ENCODE results near the gene LHFPL2.
"Not testable (repeated sequence)": the region's sequence is repeated elsewhere in the genome, so short reads cannot be mapped to it uniquely, and the experiment has no call there.

- not testable (repeated sequence) for TF ChIP-seq CTCF (IDR thresholded peaks at IDR 0.05 in 2 of 3, conservative IDR thresholded peaks at IDR 0.05 in 1 of 3; ENCODE audit: borderline replicate concordance in 1 of 3, insufficient read depth in 1 of 3, low read depth in 2 of 3, low read length in 2 of 3); POLR2AphosphoS5 (IDR thresholded peaks at IDR 0.05; ENCODE audit: low read depth, low read length); ZNF274 (IDR thresholded peaks at IDR 0.05; ENCODE audit: low read depth, low read length); POLR2A (IDR thresholded peaks at IDR 0.05; ENCODE audit: borderline replicate concordance, extremely low read depth, insufficient read depth, insufficient read length); EZH2phosphoT487 (IDR thresholded peaks at IDR 0.05; ENCODE audit: borderline replicate concordance); SIN3A (IDR thresholded peaks at IDR 0.05; ENCODE audit: low read depth); CEBPB (IDR thresholded peaks at IDR 0.05; ENCODE audit: low read depth); EZH2 (IDR thresholded peaks at IDR 0.05); SRF (IDR thresholded peaks at IDR 0.05; ENCODE audit: low read depth); RAD21 (IDR thresholded peaks at IDR 0.05; ENCODE audit: low read depth); ZBTB33 (IDR thresholded peaks at IDR 0.05; ENCODE audit: extremely low read depth, insufficient replicate concordance, low read length); REST (IDR thresholded peaks at IDR 0.05; ENCODE audit: low read depth); TCF7L2 (IDR thresholded peaks at IDR 0.05; ENCODE audit: borderline replicate concordance, extremely low read depth, insufficient read depth, insufficient read length)
These were observed 18.4 kb upstream of the LHFPL2 start for GRCh38 chr5:78666975-78667374.
